NOMO-1 treated with dmso at 0.1 percent for 144 hours (cell line): Measurements from ENCODE around the gene NXPH1.
"Not testable (repeated sequence)": the region's sequence is repeated elsewhere in the genome, so short reads cannot be mapped to it uniquely, and the experiment has no call there.

ENCODE experiments used
- DNase-seq: peaks from one replicate; lab custom pipeline; 2025; ENCODE audit not compliant: unreplicated experiment; lab: John Stamatoyannopoulos, UW

The NXPH1 gene

DNA sequence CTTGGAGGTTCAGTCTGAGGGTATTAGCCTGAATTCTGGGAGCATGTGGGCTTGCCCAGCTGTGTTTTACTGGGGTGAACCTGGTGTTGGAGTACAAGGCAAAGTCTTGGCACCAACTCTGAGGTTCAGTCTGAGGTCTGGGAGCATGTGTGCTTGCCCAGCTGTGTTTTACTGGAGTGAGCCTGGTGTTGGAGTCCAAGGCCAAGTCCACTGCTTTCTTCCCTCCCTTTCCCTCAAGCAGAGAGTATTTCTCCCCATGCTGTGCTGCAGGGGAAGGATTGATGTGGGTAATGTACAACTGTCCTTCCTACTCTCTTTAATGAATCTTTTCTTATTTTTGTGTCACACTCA lies 236.1 kb downstream of the NXPH1 start:
- no peak for DNase-seq

DNA sequence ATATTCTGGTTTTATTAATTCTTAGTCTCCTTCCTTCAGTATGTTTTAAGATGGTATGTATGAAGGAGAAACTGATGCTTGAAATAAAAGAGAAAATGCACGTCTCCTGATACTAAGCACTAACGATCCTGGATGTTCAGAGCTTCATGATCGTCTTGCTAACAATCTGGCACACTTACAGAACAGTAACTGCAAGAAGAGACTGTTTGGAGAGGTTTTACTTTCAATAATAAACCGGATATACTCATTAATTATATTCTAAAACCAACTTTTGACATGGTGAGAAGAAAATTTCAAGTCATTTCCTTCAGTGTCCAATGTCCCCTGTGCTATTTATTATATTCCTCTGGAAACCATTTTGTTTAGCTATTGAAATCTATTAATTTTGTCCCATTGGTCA lies 251.0 kb downstream of the NXPH1 start:
- no peak for DNase-seq

DNA sequence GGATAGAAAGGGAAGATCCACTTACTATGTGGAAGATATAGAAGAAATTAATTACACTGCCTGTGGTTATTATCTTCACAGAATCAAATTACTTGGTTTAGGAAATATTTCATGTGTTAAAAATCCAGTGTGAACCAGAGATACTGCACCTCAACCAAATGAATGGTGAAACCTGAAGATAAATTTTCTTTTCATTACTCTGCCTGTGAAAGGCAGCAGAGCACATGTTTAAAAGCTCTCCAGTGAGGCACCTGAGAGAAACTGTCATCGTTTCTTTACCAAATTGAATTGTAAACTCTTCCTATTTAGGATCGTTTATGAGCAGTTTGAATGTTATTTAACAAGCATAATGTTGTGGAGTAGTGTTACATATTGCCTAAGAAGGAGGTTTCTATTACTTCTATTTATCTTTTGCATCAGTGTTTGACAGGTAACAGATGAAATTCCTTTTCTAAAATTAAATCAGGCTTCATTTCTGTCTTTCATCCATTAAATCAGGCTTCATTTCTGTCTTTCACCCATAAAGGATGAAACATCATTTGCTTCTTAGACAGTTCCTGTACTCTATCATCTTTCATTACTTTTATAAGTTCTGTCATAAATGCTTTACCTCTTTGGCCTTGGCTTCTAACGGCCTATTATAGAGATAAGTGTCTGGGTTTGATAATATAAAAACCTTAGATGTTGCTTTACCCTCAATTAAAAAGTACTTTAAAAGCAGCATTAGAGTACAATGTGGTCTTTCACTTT lies 266.6 kb downstream of the NXPH1 start:
- no peak for DNase-seq

DNA sequence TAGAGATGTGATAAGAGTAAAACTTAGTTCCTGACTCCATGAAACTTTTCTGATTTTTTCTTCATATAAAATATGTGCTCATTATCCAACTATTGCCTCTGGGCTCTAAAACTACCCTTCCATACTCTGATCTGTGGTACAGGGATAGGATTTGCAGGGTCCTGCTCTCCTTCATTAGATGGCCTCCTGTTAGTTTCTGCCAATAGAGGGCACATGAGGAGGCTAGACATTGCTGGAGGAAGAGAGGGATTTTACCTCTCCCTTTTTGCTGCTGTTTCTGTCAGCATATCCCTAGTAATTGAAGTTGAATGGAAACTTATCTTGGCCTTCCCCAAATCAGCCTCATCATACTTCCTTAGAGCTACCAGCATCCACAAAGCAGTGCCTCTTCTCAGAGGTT lies 269.4 kb downstream of the NXPH1 start:
- no peak for DNase-seq

DNA sequence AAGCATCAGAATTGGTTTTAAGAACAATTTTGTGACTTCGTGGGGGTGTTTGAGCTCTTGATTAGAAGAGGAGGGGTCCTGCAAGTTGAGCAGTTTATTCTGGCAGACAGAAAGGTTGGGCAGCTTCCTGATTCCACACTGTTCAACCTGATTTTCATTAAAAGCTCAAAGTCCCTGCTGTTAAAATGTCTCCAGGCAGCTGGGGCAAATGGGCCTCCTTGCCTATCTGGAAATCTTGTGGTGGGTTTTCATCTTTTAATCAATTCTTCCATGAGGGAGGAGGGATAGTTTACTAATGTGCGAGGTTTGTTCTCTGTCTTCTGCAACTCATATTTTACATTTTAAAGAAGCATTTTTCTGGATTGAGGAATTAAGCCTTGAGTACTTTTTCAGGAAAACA lies 276.7 kb downstream of the NXPH1 start:
- no peak for DNase-seq

DNA sequence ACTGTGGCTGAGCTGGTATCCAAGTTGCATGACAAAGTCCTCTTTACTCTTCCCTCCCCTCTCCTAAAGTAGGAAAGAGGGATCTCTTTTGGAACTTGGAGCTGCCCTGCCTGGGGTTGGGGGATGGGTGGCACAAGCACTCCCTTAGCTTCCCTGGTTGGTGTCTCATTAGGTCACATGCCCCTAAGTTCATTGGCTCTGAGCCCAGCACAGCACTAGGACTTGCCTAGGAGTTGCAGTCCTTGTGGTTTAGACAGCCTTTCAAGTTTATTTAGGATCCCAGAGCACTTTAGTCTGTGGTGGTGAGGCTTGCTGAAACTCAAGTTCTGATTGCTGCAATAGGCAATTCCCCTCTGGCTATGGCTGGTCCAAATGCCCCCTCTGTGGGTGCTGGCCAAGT lies 281.4 kb downstream of the NXPH1 start:
- DNase-seq: no peak

DNA sequence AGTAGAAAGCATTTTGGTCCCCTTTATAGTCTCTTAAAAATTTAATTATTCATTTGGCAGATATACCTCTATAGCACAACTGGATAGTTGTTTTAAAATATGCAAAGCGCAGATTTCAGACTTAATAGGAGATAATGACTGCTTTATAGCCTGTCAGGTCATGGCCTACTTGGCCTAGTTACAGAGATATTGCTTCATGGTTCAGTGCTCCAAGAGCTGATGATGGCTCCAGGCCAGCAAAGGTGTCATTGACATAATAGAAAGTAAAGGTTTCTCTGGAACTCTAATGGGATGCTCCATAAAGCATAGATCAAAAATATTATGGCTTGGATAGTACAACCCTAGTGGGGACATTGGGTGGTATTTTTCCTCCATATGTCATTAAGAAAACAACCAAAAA lies 285.7 kb downstream of the NXPH1 start:
- no peak for DNase-seq

DNA sequence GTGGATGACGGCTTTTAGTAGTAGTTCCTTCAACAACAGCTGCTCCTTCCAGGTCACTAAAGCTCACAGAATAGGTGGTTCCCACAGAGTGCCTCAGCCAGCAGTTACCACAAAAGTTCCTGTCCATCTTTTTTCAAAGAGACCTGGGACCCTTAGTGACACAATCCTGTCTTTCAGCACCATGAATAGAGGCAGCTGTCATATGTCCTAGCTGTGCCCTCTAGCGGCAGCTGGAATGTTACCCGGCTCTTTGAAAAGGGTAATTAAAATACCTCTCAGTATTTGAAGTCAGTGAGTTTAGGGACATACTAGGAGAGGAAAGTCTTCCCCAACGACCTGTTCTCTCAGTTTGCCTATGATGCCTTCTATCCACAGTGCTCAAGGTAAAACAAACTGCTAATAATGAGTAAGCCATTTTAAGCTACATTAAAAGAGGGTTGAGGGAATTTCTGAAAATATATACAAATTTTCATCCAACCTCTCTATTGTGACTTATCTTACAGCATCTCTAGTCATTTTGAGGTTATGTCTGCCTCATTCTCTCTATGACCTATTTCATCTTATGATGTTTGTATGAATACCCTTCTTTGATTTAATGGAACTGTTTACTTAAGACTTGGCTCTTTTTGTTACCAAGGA lies 290.8 kb downstream of the NXPH1 start:
- DNase-seq: no peak

DNA sequence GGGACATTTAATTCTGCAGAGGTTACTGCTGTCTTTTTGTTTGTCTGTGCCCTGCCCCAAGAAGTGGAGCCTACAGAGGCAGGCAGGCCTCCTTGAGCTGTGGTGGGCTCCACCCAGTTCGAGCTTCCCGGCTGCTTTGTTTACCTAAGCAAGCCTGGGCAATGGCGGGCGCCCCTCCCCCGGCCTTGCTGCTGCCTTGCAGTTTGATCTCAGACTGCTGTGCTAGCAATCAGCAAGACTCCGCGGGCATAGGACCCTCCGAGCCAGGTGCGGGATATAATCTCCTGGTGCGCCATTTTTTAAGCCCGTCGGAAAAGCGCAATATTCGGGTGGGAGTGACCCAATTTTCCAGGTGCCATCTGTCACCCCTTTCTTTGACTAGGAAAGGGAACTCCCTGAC lies 298.3 kb downstream of the NXPH1 start:
- not testable (repeated sequence) for DNase-seq

DNA sequence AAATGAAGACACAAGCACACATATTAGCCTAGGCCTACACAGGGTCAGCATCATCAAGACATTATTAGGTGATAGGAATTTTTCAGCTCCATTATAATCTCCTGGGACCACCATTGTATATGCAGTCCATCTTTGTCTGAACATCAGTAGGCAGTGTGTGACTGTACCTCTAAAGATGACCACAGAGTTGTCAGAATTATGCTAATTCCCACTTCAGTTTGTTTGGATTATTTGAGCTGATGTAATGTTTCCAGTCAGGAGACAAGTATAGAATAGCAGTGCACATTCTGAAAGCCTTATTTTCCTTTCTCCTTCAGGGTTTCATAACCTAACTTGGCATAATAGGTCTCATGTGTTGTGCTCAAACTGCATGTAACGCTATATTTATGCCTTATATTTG lies 306.4 kb downstream of the NXPH1 start:
- no peak for DNase-seq

DNA sequence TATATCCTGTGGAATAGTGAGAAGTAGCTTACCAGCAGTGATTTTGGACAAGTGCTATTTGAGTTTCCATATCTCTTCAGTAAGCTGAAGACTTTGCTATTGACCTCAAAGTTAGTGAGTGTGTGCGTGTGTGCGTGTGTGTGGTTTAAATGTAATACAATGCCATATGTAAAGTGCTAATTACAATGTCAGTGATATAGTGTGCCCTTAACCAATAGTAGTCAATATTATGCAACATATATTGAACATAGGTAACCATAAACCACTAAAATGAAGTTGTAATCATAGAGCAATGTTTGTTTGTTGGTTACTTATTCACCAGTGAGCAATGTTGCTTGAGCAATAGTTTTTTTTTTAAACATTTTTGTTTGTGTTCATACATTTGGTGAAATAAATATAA lies 309.4 kb downstream of the NXPH1 start:
- no peak for DNase-seq

DNA sequence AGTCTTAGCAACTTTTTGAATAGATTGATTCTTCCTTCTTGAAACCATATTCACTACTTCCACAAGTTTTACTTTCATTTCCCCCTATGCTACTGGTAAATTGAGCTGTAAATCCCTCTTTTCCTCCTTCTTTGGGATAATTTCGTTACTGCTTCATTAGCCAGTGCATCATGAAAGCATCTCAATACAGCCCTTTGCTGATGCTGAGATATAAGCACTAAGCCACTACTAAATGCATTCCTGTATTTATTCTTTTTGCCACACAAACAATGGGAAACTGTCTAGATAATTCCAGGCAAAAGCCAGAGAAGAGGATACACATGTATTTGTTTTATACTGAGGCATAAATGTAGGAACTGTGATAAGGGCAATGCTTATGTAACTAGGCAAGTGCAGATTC lies 313.9 kb downstream of the NXPH1 start:
- DNase-seq: no peak

DNA sequence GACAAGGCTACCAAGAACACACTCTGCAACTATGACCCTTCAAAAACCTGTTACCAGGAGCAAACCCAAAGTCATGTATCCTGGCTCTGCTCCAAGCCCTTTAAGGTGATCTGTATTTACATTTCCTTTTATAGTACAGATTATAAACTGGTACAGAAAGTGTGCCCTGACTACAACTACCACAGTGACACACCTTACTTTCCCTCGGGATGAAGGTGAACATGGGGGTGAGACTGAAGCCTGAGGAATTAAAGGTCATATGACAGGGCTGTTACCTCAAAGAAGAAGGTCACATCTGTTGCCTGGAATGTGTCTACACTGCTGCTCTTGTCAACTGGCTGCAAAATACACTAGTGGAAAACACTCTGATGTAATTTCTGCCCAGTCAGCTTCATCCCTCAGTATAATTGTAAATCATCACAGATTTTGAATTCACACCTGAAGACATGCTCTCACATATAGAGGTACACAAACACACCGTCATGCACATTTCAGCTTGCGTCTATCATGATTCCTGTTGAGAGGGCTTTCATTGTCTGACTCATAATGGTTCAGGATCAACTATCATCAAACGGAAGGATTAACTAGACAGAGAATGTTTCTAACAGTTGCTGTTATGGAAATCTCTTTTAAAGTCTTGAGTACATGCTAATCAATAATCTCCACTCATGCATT lies 318.3 kb downstream of the NXPH1 start:
- no peak for DNase-seq

DNA sequence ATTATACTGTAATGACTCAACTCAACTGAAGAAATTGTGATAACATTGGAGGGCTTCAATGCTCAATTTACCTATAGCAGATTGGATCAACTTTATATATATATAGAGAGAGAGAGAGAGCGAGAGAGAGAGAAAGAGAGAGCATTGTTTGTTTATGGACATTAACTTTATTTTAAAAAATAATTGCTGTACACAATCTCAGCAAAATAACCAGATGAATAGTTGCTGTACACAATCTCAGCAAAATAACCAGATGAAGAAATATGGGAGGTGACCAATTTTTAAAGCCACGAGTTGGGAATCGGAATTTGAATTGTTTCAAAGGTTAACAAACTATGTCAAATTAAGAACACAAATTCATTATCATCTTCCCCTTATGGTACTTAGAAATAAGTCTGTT lies 319.9 kb downstream of the NXPH1 start:
- no peak for DNase-seq

DNA sequence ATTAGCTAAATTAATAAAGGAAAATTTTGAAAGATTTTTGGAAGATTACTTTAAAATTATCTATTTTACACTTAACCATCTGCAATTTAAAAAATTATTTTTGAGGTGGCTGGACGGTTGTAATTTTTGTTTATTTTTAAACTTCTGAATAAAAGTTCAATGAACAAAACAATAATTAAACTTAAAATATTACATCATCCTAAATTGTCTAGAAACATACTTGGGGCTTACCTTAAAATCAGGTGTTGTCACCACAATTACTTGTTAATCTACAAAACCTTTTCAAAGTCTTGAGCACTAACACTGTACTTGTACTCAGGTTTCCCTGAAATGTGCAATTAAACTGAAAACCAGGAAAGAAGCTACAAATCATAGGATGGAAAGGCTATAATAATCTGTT lies 328.3 kb downstream of the NXPH1 start:
- DNase-seq: no peak

DNA sequence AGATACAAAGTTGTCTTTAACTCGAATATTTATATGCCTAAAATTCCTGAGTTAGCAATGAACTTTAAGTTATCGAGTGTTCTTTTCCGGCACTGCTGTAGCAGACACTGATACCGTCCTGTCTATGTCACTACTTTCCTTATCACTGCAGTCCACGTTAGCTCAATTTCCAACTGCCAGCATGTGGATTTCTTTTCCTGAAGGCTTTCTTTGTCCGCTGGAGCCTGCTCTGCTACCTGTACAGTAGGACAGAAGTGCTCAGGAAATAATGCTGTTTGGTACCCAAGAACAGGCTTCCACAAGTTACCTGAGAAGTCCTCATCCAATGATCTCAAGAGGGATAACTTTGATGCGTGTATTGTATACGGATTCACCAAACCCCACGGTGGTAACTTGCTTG lies 329.4 kb downstream of the NXPH1 start:
- DNase-seq: no peak

DNA sequence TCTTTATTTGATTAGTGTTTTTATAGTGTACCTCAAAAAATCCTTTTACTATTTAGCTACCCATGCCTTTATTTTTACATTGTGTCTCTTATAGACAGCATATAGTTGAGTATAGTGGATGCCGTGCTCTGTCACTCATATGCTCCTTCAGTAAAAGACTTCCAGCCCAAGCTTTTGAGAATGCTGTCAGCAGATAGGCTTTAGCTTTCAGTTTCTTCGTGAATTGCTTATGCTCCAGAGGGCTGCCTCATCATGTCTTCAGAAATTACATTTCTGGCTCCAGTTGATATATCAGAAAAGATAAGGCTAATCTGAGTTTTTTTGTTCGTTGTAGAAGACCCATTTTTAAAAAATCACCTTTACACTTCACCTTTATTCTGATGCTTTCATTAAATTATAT lies 332.0 kb downstream of the NXPH1 start:
- no peak for DNase-seq

DNA sequence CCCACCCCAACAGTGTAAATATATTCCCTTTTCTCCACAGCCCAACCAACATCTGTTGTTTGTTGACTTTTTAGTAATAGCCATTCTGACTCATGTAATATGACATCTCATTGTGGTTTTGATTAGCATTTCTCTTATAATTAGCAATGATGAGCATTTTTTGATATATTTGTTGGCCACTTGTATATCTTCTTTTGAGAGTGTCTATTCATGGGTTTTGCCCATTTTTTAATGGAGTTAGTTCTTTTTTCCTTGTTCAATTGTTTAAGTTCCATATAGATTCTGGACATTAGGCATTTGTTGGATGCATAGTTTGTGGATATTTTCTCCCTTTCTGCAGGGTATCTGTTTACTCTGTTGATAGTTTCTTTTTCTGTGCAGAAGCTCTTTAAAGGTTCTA lies 340.1 kb downstream of the NXPH1 start:
- no peak for DNase-seq

DNA sequence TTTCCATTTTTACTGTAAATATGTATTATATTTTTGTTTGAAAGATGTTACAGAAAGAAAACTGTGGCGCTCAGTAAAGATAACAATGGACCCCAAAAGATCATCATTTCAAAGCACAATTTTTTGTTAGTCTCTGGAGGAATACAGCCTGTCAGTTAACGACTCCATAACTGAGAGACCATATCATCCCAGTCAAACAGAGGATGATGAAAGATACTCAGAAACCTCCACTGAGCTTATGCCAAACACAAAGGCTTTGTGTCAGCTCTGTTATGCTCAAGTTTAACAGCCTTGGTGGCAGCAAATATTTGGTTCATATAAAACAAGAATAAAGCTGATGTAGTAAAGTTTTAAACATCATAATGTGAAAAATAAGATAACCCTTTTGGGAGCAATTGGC lies 345.1 kb downstream of the NXPH1 start:
- DNase-seq: no peak

DNA sequence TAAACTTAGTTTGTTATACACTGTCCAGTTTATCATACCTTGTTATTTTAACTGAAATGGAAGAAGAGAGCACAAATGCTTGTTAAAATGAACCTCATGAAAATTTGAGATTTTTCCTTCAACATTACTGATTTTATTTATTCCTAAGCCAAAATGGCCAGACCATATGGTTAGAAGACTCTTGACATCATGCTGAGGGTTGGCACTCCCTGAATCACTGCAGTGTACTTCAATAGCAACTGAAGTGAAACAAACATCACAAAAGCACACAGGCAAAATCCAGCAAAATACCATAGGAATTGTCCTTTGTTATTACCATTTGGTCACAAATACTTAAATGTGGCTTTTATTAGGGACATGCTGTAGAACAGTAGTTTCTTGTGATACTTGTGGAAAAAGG lies 347.8 kb downstream of the NXPH1 start:
- DNase-seq: no peak

DNA sequence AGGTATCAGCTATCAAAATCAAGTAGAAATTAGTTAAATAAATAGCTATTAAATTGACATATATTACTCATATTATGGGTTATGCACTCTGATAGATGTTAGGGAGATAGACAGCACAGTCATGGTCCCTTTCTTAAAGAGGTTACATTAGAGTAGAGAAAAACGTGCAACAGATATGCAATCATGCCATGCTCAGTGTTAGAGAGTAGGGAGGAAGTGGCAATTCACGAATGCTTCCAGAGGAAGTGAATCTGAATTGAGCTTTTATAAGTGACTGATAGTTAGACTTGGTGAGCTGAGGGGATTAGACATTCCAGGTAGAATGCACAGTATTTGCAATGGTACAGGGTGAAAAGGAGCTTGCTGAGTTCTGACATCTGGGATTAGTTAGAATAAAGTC lies 349.8 kb downstream of the NXPH1 start:
- DNase-seq: no peak

DNA sequence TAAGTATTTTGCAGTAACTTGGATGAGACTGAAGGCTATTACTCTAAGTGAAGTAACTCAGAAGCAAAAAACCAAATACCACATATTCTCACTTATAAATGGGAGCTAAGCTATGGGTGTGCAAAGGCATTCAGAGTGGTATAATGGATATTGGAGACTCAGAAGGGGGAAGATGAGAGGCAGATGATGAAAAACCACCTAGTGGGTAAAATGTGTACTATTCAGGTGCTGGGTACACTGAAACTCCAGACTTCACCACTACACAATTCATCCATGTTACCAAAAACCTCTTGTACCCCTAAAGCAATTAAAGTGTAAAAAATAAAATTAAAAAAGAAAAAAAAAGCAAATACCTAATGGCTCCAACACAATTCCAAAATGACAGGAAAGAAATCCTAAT lies 351.7 kb downstream of the NXPH1 start:
- no peak for DNase-seq

DNA sequence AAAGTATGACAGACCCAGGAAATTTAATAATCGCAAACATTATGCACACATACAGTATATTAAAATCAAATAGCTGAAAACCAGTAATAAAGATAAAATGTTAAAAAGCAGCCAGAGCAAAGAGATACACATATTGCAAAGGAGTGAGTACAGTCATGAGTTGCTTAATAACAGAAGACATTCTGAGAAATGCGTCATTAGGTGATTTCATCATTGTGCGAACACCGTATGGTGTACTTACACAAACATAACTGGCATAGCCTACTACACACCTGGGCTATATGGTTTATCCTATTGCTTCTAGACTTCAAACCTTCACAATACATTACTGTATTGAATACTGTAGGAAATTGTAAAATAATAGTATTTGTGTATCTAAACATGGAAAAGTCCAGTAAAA lies 367.6 kb downstream of the NXPH1 start:
- no peak for DNase-seq
